GM12878 (cell line): Measurements from ENCODE around the gene CERKL. TPM values are rescaled to one million over a fixed set of nuclear protein-coding genes. Genes with fewer than 3 reads are reported as not detected.
A peak's percentile ranks its signal among the peaks of the same experiment; 100 is the strongest.

Source experiments
- ATAC-seq: fragments of 200-7000 bp; cut with Tn5 transposase; 3 replicates; pipeline ENCODE4 v1.9.1; 2020; ENCODE audit warnings: mild to moderate bottlenecking, moderate library complexity
- BruUV-seq: library from RNA; stranded (reverse); fragments of 400-500 nt; replicated peaks from 2 replicates; lab custom pipeline; 2021; lab: Mats Ljungman, UMichigan
- CTCF ChIA-PET: fragments of 300-600 bp; sonication (Branson Sonifier 250); formaldehyde crosslinking; extraction: SDS; loops from one replicate; lab custom pipeline; 2021; ENCODE audit warnings: inconsistent platforms; lab: Yijun Ruan, JAX
- POLR2A ChIA-PET: fragments of 350-600 bp; formaldehyde crosslinking; extraction: SDS; loops from one replicate; lab custom pipeline; 2021; ENCODE audit warnings: inconsistent platforms; lab: Charles Lee
- RAD21 ChIA-PET: fragments of 300-600 bp; sonication (Branson Sonifier 250); formaldehyde crosslinking; loops from one replicate; lab custom pipeline; 2023; ENCODE audit warnings: antibody characterized with exemption; ENCODE audit not compliant: unreplicated experiment; lab: Charles Lee
- SMC1A ChIA-PET: fragments of 300-600 bp; sonication (Branson Sonifier 250); formaldehyde crosslinking; loops from one replicate; lab custom pipeline; 2023; ENCODE audit not compliant: unreplicated experiment, uncharacterized antibody; lab: Charles Lee
- DNase-seq: peaks from one replicate; pipeline ENCODE4 v3.0.0-alpha.2; 2011; ENCODE audit warnings: low read depth, low spot score
- FAIRE-seq: peaks from 3 replicates; lab custom pipeline; 2011; peaks lifted over from hg19 to GRCh38; lab: Jason Lieb, UNC
- H2AFZ ChIP-seq: 2 replicates; pipeline ENCODE4 v1.6.0; 2011; ENCODE audit warnings: low read depth, low read length, control low read depth; ENCODE audit not compliant: control insufficient read depth
- H3K27ac ChIP-seq: 2 replicates; pipeline ENCODE4 v1.5.1; 2011; ENCODE audit warnings: control low read depth; ENCODE audit not compliant: control insufficient read depth, insufficient read depth
- H3K27me3 ChIP-seq, 2 experiments: replicated peaks in 1 of 2; 2 replicates each; pipeline versions ENCODE4 v1.6.0 to v1.6.1; 2011; ENCODE audit warnings: low read length in 1 of 2; ENCODE audit not compliant: control insufficient read depth in 2 of 2, insufficient read depth in 2 of 2
- H3K36me3 ChIP-seq, 2 experiments: 2 replicates each; pipeline ENCODE4 v1.5.1; 2011; ENCODE audit warnings: low read length in 1 of 2; ENCODE audit not compliant: control insufficient read depth in 2 of 2, insufficient read depth in 2 of 2
- H3K4me1 ChIP-seq: 2 replicates; pipeline ENCODE4 v1.6.1; 2011; ENCODE audit warnings: mild to moderate bottlenecking, low read length, moderate library complexity, mixed read lengths; ENCODE audit not compliant: control insufficient read depth, insufficient read depth
- H3K4me2 ChIP-seq: 2 replicates; pipeline ENCODE4 v1.6.0; 2011; ENCODE audit warnings: control low read depth; ENCODE audit not compliant: control insufficient read depth, insufficient read depth
- H3K4me3 ChIP-seq: fragments of 200-600 bp; sonication (generic); 2 replicates; pipeline ENCODE4 v1.5.1; 2016
- H3K79me2 ChIP-seq: 2 replicates; pipeline ENCODE4 v1.6.0; 2011; ENCODE audit warnings: low read length; ENCODE audit not compliant: control insufficient read depth, insufficient read depth
- H3K9ac ChIP-seq: 2 replicates; pipeline ENCODE4 v1.8.0; 2011; ENCODE audit warnings: low read length, control low read depth, mixed read lengths; ENCODE audit not compliant: control insufficient read depth, insufficient read depth
- H3K9me3 ChIP-seq: replicated peaks from 3 replicates; pipeline ENCODE4 v1.5.1; 2011; ENCODE audit warnings: mild to moderate bottlenecking, low read length; ENCODE audit not compliant: control insufficient read depth, insufficient read depth
- H4K20me1 ChIP-seq: 2 replicates; pipeline ENCODE4 v1.6.0; 2011; ENCODE audit not compliant: control insufficient read depth, insufficient read depth
- CBX5 ChIP-seq: sonication (generic); IDR thresholded peaks from 2 replicates; pipeline ENCODE4 v1.6.1; 2016; ENCODE audit warnings: low read depth, moderate library complexity, mild to moderate bottlenecking, inconsistent platforms
- MTA3 ChIP-seq: IDR thresholded peaks from 2 replicates; pipeline ENCODE4 v1.6.1; 2012; ENCODE audit warnings: low read length, inconsistent platforms, borderline replicate concordance
- PAX8 ChIP-seq: fragments of 450-650 bp; IDR thresholded peaks from 2 replicates; pipeline ENCODE4 v1.6.1; 2017; ENCODE audit warnings: mild to moderate bottlenecking, moderate library complexity
- ZBED1 ChIP-seq: IDR thresholded peaks from 2 replicates; pipeline ENCODE4 v1.6.1; 2016; ENCODE audit warnings: borderline replicate concordance
- WGBS: methylation state at CpG from one replicate; pipeline ENCODE4 v1.1.6; 2016; ENCODE audit warnings: low lambda C conversion rate; ENCODE audit not compliant: insufficient replicate concordance, insufficient coverage; ENCODE audit errors: missing lambda C conversion rate; 5-methylcytosine and 5-hydroxymethylcytosine counted together
- in situ Hi-C: fragments of 300-500 bp; cut with MboI; formaldehyde crosslinking; loops from 9 replicates; pipeline ENCODE4 v1.14.3; 2018; ENCODE audit warnings: mixed read lengths
- intact Hi-C: fragments of 100-400 bp; cut with micrococcal nuclease; formaldehyde crosslinking; loops from one replicate; pipeline ENCODE4 v1.14.2; 2022; ENCODE audit not compliant: unreplicated experiment
- polyA plus RNA-seq, 11 experiments: library from polyadenylated mRNA; depleted of rRNA in 4 of 11; unstranded in 6 of 11; stranded (reverse) in 5 of 11; fragments of >200 nt; fragmentation: Nextera tagmentation in 4 of 11; fragmentation: Illumina TruSeq in 1 of 11; extraction: Ambion mirVana in 4 of 11; extraction: Trizol in 1 of 11; gene quantifications; 1 replicate in 1 of 11; 2 replicates in 10 of 11; pipeline versions ENCODE4 v1.2.1 to v1.2.3, GENCODE V29; 2011 to 2016; ENCODE audit warnings: inconsistent platforms in 2 of 11, missing spikeins in 2 of 11, low read depth in 1 of 11
- total RNA-seq, 4 experiments: library from RNA; depleted of rRNA in 3 of 4; stranded (reverse); fragments of >200 nt in 3 of 4; fragmentation: Illumina TruSeq in 1 of 4; extraction: Trizol in 1 of 4; gene quantifications; 2 replicates each; pipeline versions ENCODE4 v1.2.1 to v1.2.3, GENCODE V29; 2013 to 2021
- TF ChIP-seq, protein P1 (sequence below): fragments of 450-650 bp; IDR thresholded peaks from 2 replicates; pipeline ENCODE4 v1.6.1; 2016; ENCODE audit warnings: mild to moderate bottlenecking, moderate library complexity, borderline replicate concordance
- TF ChIP-seq, protein P2 (sequence below): IDR thresholded peaks from 2 replicates; pipeline ENCODE4 v1.6.1; 2012; ENCODE audit warnings: low read depth, low read length, improper control_type of control experiment
- TF ChIP-seq, protein P3 (sequence below): fragments of 450-650 bp; conservative IDR thresholded peaks from 2 replicates; pipeline ENCODE4 v1.6.1; 2017; ENCODE audit warnings: mild to moderate bottlenecking, moderate library complexity

CERKL gene
- total and polyA plus RNA-seq, 10 of the 15 experiments (the other 5 are each of a cell fraction or from before 2014, with no cell fraction given): 0.05 to 23.0 (median 6.0) TPM; not detected in 2

DNA sequence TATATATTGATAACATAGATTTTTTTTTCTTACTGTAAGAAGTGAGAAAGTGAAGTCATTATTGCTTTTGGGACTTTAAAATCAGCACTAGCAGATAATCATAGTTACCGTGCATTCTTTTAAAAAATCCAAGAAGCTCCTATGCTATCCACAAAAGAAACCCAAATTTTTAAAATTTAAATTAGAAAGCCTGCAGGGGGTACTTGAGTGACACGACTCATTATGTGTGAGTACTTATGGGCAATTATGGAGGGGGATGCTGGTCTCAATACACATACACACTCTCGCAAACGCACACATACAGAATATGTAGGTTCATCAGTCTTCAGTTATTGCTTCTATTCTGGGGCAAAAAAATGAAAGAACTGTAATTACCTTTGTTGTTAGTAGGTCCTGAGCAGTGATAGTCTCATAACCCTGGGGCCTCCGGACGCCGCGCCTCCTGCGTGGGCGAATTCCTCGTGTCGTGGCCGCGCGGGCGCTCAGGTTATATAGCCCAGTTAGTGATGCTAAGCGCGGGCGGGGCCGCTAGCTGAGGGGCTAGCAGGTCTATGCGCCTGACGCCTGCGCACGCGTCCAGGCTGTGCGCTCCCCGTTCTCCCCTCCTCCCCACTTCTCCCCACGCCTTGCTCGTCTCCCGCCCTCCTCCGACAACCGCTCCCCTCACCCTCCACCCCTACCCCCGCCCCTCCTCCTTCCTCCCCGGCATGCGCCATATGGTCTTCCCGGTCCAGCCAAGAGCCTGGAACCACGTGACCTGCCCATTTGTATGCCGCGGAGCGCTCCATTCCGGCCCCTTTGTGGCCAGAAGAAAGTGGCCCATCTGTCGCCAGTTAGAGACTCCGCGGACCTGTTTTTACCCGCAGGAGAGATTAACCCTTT is 23.4 kb upstream of the CERKL start, which contains the start of gene NEUROD1:
Gene NEUROD1, minus strand, starts transcription at position 463 of the 882 bp plus-strand sequence. CDS start 1,657 bp downstream, outside the sequence.
- no peaks in the 10 kb centered on the region for H4K20me1 ChIP-seq
- H3K9me3 ChIP-seq: peaks cover 2% of the 10 kb centered on the region; the same call in 2 of the 3 replicates
- POLR2A ChIA-PET: no interaction called here
- no peak within 1 kb of the TSS for H3K27ac ChIP-seq
- SMC1A ChIA-PET: no interaction called here
- DNase-seq: no peak
- no peak for FAIRE-seq
- H3K4me2 ChIP-seq: peak within 1 kb of the TSS; percentile 42; the same call in 1 of the 2 replicates
- H3K4me3 ChIP-seq: 0 out of 2 replicates have a peak within 1 kb of the TSS, but pooled peaks have one; percentile 55
- RAD21 ChIA-PET: no interaction called here
- peaks cover 17 to 49% of the 10 kb centered on the region in 2 experiments for H3K27me3 ChIP-seq
- no peak for TF ChIP-seq CBX5
- TF ChIP-seq, protein P1, sequence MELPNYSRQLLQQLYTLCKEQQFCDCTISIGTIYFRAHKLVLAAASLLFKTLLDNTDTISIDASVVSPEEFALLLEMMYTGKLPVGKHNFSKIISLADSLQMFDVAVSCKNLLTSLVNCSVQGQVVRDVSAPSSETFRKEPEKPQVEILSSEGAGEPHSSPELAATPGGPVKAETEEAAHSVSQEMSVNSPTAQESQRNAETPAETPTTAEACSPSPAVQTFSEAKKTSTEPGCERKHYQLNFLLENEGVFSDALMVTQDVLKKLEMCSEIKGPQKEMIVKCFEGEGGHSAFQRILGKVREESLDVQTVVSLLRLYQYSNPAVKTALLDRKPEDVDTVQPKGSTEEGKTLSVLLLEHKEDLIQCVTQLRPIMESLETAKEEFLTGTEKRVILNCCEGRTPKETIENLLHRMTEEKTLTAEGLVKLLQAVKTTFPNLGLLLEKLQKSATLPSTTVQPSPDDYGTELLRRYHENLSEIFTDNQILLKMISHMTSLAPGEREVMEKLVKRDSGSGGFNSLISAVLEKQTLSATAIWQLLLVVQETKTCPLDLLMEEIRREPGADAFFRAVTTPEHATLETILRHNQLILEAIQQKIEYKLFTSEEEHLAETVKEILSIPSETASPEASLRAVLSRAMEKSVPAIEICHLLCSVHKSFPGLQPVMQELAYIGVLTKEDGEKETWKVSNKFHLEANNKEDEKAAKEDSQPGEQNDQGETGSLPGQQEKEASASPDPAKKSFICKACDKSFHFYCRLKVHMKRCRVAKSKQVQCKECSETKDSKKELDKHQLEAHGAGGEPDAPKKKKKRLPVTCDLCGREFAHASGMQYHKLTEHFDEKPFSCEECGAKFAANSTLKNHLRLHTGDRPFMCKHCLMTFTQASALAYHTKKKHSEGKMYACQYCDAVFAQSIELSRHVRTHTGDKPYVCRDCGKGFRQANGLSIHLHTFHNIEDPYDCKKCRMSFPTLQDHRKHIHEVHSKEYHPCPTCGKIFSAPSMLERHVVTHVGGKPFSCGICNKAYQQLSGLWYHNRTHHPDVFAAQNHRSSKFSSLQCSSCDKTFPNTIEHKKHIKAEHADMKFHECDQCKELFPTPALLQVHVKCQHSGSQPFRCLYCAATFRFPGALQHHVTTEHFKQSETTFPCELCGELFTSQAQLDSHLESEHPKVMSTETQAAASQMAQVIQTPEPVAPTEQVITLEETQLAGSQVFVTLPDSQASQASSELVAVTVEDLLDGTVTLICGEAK: no peak
- no peak for TF ChIP-seq MTA3
- no peak for TF ChIP-seq ZBED1
- TF ChIP-seq, protein P2, sequence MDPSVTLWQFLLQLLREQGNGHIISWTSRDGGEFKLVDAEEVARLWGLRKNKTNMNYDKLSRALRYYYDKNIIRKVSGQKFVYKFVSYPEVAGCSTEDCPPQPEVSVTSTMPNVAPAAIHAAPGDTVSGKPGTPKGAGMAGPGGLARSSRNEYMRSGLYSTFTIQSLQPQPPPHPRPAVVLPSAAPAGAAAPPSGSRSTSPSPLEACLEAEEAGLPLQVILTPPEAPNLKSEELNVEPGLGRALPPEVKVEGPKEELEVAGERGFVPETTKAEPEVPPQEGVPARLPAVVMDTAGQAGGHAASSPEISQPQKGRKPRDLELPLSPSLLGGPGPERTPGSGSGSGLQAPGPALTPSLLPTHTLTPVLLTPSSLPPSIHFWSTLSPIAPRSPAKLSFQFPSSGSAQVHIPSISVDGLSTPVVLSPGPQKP: no peak
- TF ChIP-seq, protein P3, sequence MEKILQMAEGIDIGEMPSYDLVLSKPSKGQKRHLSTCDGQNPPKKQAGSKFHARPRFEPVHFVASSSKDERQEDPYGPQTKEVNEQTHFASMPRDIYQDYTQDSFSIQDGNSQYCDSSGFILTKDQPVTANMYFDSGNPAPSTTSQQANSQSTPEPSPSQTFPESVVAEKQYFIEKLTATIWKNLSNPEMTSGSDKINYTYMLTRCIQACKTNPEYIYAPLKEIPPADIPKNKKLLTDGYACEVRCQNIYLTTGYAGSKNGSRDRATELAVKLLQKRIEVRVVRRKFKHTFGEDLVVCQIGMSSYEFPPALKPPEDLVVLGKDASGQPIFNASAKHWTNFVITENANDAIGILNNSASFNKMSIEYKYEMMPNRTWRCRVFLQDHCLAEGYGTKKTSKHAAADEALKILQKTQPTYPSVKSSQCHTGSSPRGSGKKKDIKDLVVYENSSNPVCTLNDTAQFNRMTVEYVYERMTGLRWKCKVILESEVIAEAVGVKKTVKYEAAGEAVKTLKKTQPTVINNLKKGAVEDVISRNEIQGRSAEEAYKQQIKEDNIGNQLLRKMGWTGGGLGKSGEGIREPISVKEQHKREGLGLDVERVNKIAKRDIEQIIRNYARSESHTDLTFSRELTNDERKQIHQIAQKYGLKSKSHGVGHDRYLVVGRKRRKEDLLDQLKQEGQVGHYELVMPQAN: no peak
- TF ChIP-seq PAX8: no peak
- no peak for ATAC-seq
- H3K36me3 ChIP-seq: no peaks in the 10 kb centered on the region
- BruUV-seq: no TSS peak
- 9% methylated on average over 34 of the region's 45 CpGs for WGBS
- no peak within 1 kb of the TSS for H3K9ac ChIP-seq
- no peaks in the 10 kb centered on the region for H3K79me2 ChIP-seq
- in situ Hi-C loops (no loop called here), intact Hi-C loops (no loop called here)
- H2AFZ ChIP-seq: no peak within 1 kb of the TSS
- CTCF ChIA-PET: interaction anchor here (0.6 to 0.7 kb wide), 2 partner anchors 87 to 211 kb away, joined by 3 read pairs; no protein-coding TSS in a partner anchor
- no peaks in the 10 kb centered on the region for H3K4me1 ChIP-seq
